Measurements from ENCODE around the gene SLX9.
"Not testable (repeated sequence)": the region's sequence is repeated elsewhere in the genome, so short reads cannot be mapped to it uniquely, and the experiment has no call there.

SLX9 gene

DNA sequence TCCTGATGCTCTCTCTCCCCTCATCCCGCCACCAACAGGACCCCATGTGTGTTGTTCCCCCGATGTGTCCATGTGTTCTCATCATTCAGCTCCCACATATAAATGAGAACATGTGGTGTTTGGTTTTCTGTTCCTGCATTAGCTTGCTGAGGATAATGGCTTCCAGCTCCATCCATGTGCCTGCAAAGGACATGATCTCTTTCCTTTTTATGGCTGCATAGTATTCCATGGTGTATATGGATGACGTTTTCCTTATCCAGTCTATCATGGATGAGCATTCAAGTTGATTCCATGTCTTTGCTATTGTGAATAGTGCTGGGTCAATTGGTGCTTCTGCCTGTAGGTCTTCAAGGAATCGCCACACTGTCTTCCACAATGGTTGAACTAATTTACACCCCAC lies 84.7 kb downstream of the SLX9 start:
- not testable (repeated sequence) for H3K36me3 ChIP-seq (ENCODE audit: control insufficient read depth, low read depth, low read length)

DNA sequence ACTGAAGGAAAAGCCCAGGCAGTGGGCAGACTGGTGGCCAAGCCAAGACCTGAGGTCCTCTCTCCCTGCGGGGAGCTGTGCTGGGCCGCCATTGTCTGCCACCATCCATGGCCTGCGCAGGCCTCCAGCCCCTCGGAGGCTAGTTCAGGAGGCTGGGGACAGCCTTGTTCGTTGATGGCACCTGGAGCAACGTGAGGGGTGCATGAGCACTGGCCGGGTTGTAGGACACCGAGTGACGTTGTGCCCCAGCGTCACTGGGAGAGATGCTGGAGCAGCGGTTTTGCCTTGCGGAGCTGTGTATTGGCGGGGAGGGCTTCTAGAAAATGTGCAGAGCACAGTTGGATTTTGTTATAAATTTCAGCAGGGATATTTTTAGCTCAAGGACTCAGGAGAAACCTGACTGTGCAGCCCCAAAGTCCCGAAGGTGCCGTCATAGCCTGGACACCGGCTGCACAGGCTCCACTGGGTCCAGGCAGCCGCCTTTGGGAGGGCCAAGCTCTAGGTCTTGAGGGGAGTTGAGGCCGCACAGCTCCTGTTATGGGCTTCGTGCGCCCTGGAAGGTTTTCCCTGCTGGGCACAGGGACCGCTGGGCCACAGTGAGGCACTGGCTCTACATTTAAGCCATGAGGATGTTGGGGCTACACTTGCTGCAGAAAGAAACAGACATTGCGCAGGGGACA lies 86.4 kb downstream of the SLX9 start:
- peaks cover 21% of the 10 kb centered on the region for H3K4me1 ChIP-seq (ENCODE audit: control insufficient read depth, low read depth, low read length)
- H3K27me3 ChIP-seq (ENCODE audit: control insufficient read depth, insufficient read depth, low read length), result peaks cover 19% of the 10 kb centered on the region
- no peak overlapping the region for H3K27ac ChIP-seq (ENCODE audit: low read length)

More for the DNA sequence above, 84.7 kb downstream of the SLX9 start:
- peaks cover 26% of the 10 kb centered on the region for H3K27me3 ChIP-seq (ENCODE audit: control insufficient read depth, insufficient read depth, low read length)
- not testable (repeated sequence) for H3K9me3 ChIP-seq (ENCODE audit: control insufficient read depth, low read depth, low read length); H3K4me3 ChIP-seq (ENCODE audit: low read length); H3K9ac ChIP-seq (ENCODE audit: low read length); H3K27ac ChIP-seq (ENCODE audit: low read length); H3K4me1 ChIP-seq (ENCODE audit: control insufficient read depth, low read depth, low read length)

More for the DNA sequence above, 86.4 kb downstream of the SLX9 start:
- no peaks in the 10 kb centered on the region for H3K36me3 ChIP-seq (ENCODE audit: control insufficient read depth, low read depth, low read length)
- H3K9ac ChIP-seq (ENCODE audit: low read length), result no peak overlapping the region
- no peak overlapping the region for H3K4me3 ChIP-seq (ENCODE audit: low read length)
- no peaks in the 10 kb centered on the region for H3K9me3 ChIP-seq (ENCODE audit: control insufficient read depth, low read depth, low read length)

Measured in iPS-18a (cell line).